Activated CD4-positive, CD25-positive, alpha-beta regulatory T cell (primary cell): ENCODE data around the gene LIPJ.

Experiments used
- DNase-seq, 4 experiments: peaks; one replicate each; lab custom pipeline; 2025; lab: John Stamatoyannopoulos, UW

Gene LIPJ

DNA sequence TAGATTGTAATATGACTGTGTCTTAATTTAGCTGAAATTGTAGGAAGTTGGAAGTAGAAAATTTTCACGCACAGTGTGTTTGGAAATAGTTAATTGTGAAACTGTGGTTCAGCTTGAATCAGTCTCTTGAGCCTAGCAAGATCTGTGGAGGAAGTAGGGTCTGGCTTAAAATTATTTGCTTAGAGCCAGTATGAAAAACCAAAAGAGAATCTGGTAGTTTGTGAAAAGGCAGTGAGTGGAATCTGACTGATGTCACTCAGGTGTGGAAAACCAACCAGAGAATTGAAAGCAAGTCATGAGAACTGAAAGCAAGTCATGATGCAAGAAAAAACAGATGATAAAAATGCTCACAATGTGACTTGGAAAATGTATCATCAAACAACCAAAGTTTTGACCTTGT is 11.5 kb downstream of the LIPJ start:
- no peak for DNase-seq

DNA sequence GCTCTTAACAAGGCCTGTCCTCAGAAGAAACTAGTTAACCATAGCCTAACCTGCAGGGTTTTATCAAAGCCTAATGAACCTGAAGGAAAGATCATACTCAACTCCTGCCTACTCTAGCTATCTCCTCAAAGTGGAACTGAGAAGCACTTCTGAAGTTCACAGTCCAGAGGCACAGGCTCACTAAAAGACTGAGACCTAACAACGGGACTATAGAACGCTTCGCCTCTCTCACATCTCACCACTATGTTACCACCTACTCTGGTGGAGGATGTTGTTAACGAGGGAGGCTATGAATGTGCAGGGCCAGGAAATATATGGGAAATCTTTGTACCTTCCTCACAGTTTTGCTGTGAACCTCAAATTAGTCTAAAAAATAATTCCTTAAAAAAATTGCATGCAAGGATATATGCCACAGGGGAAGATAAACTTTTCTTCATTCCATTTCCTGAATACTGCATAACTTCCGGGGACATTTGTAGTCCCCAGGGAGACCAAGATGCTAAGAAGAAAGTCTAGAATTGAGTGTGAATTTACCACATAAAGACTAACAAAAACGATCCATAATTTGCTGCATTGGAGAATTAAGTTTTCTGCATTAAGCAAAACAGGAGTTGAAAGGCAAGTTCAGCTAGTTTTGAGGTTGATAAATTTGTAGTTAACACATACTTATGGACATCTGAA is 21.6 kb downstream of the LIPJ start:
- DNase-seq: no peak

- DNase-seq: no peak
These were observed 22.2 kb downstream of the LIPJ start for GRCh38 chr10:88608780-88609179.

GRCh38 chr10:88616250-88616977 is 29.9 kb downstream of the LIPJ start:
- DNase-seq: no peak

DNA sequence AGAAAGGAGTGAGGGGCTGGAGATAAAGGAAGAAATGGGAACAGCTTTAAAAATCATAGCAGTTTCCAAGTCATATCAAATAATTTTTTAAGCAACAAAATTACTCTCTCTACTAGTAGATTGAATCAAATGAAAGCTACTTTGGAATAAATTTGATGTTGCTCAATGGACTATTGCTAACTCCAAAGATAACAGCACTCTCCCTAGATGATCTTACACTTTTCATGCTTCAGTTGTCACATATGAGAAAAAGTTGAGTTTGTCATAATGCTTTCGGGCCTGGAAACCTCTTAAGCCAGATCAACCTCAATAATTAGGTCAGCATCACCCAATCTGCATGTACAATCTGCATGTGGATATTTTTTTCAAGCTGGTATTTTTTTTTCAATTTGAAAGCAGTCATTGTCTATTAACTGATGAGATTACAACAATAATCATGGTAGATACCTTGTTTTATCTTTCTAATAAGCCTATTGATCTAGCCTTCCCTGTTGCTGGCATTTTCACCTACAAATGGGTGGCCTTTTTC is 31.3 kb downstream of the LIPJ start:
- DNase-seq: no peak

GRCh38 chr10:88618496-88618895 is 31.9 kb downstream of the LIPJ start:
- no peak for DNase-seq

GRCh38 chr10:88620441-88620840 is 33.9 kb downstream of the LIPJ start:
- no peak for DNase-seq

- no peak for DNase-seq
These were observed 37.3 kb downstream of the LIPJ start for GRCh38 chr10:88623835-88624234.

DNA sequence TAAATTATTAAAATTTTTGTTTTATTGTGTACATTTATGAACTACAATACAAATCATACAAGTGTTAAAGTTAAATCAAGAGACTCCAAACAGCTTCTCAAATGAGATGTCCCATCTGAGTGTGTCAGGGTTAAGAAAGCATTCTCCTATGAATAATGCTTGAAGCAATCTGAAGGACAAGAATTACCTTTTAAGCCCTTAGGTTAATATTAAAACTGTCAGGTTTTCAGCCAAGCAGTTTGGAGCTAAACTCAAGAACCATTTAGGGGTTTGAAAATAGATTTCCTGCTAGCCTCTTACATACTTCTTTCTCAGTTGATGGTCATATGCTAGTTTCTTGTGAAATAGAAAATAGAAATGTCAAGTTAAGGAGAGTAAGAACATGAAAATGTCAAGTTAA is 38.3 kb downstream of the LIPJ start:
- no peak for DNase-seq

- DNase-seq: no peak
These were observed 53.6 kb downstream of the LIPJ start for GRCh38 chr10:88640186-88640585.

GRCh38 chr10:88642209-88642608 is 55.6 kb downstream of the LIPJ start:
- no peak for DNase-seq

DNA sequence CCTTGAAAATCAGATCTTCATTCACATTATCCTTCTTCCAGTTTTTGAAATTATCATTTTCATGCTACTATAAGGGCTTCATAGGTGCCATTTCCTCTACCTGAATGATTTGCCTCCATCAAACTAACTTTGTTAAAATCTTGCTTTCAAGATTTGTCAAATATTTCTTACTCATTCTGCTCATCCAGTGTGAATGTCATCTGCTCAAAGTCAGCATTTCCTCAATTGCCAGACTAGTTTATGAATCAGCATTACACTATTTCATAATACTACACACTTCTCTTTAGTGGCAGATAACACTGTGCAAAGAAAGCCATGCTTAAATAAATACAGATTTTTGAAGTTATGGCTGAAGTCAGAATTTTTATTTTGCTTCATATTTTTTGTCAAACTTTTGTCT is 56.4 kb downstream of the LIPJ start:
- no peak for DNase-seq

GRCh38 chr10:88647061-88647615 is 60.6 kb downstream of the LIPJ start:
- DNase-seq: no peak

DNA sequence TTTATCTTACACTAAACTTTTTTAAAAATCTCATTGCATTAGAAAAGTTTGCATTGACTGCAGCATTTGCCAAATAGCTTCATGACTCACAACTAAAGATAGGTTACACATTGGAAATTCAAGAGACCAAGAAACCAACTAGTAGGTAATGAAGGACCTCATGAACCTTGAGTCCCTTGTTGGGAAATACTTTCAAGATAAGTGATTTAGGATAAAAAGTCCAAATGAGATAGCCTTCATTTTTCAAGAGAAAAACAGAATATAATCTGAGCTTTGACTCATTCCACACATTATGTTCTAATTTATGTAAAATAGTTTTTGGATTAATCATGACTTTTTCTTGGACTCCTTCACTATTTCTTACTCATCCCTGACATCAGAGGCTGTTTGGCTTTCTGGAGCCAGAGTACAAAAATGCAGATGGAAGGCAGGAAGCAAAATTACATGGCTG is 64.6 kb downstream of the LIPJ start:
- no peak for DNase-seq

DNA sequence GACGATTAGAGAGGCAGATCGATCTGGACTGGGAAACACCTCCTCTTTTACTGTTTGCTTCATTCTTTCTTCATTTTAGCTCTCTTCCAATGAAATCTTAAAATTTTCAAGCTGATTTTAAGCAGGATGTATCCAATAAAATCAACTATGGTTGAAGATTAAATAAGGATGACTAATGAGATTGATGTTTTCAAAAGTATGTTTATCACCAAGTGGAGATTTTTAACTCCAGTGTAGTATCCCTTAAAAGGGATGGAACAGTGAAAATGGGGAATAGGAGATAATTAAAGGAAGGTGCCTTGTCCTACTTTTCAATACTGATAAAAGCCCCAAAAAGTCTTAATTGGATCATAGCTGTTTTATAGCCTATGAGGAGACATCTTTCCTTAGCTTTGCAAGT is 66.1 kb downstream of the LIPJ start:
- no peak for DNase-seq
